ENCODE results near the gene RTP1.

DNA sequence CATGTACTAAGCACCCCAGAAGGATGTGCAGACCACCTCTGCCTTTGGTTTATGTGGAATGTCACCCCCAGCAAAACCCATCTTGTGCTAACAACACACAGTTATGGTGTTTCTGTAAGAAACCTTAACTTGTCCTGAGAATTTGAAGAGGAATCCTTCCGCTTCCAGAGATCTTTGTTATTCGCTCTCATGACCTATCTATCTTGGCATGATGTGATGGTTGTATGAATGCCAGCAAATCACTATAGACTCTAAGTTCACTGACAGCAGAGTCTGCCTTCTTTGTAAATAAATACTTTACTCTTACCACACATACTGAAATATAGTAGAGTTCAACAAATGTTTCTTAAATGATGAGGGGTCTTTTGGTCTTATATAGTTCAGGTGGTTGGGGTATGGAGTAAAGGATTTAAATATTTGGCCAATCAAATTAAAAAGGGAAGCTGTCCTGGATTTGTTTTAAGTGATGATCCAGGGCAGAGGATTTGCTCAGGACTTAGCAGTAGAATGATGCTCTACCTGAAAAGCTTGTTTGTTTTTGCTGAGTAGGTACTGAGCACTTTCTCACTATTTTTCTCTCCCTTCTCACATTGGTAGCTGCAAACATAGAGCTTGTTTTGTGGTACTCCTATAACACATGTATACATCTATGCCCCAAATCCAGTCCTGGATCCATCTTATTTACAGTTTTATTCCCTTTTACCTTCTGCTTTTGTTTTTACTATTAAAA lies 27.9 kb upstream of the RTP1 start:
- TF ChIP-seq, protein P1, sequence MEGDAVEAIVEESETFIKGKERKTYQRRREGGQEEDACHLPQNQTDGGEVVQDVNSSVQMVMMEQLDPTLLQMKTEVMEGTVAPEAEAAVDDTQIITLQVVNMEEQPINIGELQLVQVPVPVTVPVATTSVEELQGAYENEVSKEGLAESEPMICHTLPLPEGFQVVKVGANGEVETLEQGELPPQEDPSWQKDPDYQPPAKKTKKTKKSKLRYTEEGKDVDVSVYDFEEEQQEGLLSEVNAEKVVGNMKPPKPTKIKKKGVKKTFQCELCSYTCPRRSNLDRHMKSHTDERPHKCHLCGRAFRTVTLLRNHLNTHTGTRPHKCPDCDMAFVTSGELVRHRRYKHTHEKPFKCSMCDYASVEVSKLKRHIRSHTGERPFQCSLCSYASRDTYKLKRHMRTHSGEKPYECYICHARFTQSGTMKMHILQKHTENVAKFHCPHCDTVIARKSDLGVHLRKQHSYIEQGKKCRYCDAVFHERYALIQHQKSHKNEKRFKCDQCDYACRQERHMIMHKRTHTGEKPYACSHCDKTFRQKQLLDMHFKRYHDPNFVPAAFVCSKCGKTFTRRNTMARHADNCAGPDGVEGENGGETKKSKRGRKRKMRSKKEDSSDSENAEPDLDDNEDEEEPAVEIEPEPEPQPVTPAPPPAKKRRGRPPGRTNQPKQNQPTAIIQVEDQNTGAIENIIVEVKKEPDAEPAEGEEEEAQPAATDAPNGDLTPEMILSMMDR (IDR thresholded peaks at IDR 0.05), result no peak
- TF ChIP-seq POLR2A (IDR thresholded peaks at IDR 0.05; ENCODE audit: low read depth) (no peak), EP300 (IDR thresholded peaks at IDR 0.05) (no peak)
